Muscle of arm (tissue), 12 donors: ENCODE results near the gene CD40. TPM values are rescaled to one million over a fixed set of nuclear protein-coding genes. Genes with fewer than 3 reads are reported as not detected.
A peak's percentile ranks its signal among the peaks of the same experiment; 100 is the strongest.

Source experiments
- DNase-seq: peaks from one replicate; pipeline ENCODE4 v3.0.0-alpha.2; 2013
- polyA plus RNA-seq, 12 donors: library from polyadenylated mRNA; unstranded; fragments of 120-200 nt; gene quantifications; one replicate each; pipeline ENCODE4 v1.2.1, GENCODE V29; 2013; ENCODE audit not compliant: insufficient read length in 12 of 12

The CD40 gene
- polyA plus RNA-seq, 12 donors, result 4.3 to 13.5 (median 7.6) TPM; not detected in 2

- no peak for DNase-seq
Observed at GRCh38 chr20:46121184-46121930, 3.2 kb downstream of the CD40 start.

GRCh38 chr20:46122071-46122470 is 4.0 kb downstream of the CD40 start:
- no peak for DNase-seq

- DNase-seq, result no peak
Observed at GRCh38 chr20:46122516-46123481, 4.7 kb downstream of the CD40 start.

- no peak for DNase-seq
Observed at GRCh38 chr20:46123482-46124245, 5.5 kb downstream of the CD40 start.

- DNase-seq, result no peak
Observed at GRCh38 chr20:46126440-46127056, 8.4 kb downstream of the CD40 start.

- no peak for DNase-seq
Observed at GRCh38 chr20:46127396-46128010, 9.4 kb downstream of the CD40 start.

GRCh38 chr20:46128310-46129151 is 10.4 kb downstream of the CD40 start:
- DNase-seq, result no peak

- DNase-seq, result no peak
Observed at GRCh38 chr20:46129955-46130481, 11.9 kb downstream of the CD40 start.

GRCh38 chr20:46130534-46130933 is 12.4 kb downstream of the CD40 start:
- no peak for DNase-seq

- DNase-seq, result no peak
Observed at GRCh38 chr20:46131396-46131795, 13.3 kb downstream of the CD40 start.

GRCh38 chr20:46132705-46133120 is 14.6 kb downstream of the CD40 start:
- DNase-seq, result peak; percentile 77

GRCh38 chr20:46133886-46134654 is 16.0 kb downstream of the CD40 start:
- no peak for DNase-seq

GRCh38 chr20:46134716-46135115 is 16.6 kb downstream of the CD40 start:
- DNase-seq, result no peak

GRCh38 chr20:46135856-46136633 is 17.9 kb downstream of the CD40 start:
- DNase-seq, result no peak

GRCh38 chr20:46137816-46138215 is 19.7 kb downstream of the CD40 start:
- no peak for DNase-seq

- no peak for DNase-seq
Observed at GRCh38 chr20:46139266-46139889, 21.3 kb downstream of the CD40 start.

- peak; percentile 17 for DNase-seq
Observed at GRCh38 chr20:46139908-46140482, 21.9 kb downstream of the CD40 start.
